ENCODE results near the gene BMI1.

DNA sequence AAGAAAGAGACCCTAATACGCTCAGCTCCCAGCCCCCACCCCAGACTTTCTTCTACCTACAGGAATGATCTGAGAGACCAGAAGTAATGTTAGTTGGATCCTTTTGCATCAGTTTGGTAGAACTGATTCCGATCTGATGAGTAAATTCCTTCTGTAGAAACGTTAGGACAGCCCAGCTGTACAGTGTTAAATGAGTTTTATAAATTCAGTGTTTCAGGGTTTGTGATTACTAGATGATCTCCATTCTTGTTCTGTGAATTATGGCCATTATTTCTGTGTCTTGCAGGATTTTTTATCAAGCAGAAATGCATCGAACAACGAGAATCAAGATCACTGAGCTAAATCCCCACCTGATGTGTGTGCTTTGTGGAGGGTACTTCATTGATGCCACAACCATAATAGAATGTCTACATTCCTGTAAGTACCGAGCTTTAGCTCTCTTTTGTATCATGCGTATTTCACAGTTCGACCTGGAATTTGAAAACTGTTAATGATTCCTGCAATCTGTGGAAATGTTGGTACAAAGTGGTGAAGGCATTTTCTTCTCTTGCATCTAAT lies 5.3 kb downstream of the BMI1 start:
- TF ChIP-seq CTCF (IDR thresholded peaks at IDR 0.05 in 8 of 11, conservative IDR thresholded peaks at IDR 0.05 in 3 of 11) (no peak), POLR2AphosphoS5 (IDR thresholded peaks at IDR 0.05) (no peak), POLR2A (IDR thresholded peaks at IDR 0.05) (no peak)

Data from spleen (tissue), 7 donors.